GM19193 (cell line): ENCODE results near the gene SHISA8.

Source experiments
- POLR2A ChIP-seq: IDR thresholded peaks from 4 replicates; pipeline ENCODE4 v1.6.1; 2011; ENCODE audit not compliant: insufficient read depth, insufficient read length; ENCODE audit errors: extremely low read depth

The SHISA8 gene

GRCh38 chr22:41915035-41915785 is at the start of gene SHISA8:
Gene SHISA8 (minus strand): TSS chr22:41915074. CDS start chr22:41914667, 407 bp downstream.
- TF ChIP-seq POLR2A = peak; percentile 6

- TF ChIP-seq POLR2A = no peak
Observed at GRCh38 chr22:41964112-41964491, 49.2 kb upstream of the SHISA8 start.

GRCh38 chr22:41963453-41964111 is 48.7 kb upstream of the SHISA8 start:
- no peak for TF ChIP-seq POLR2A

GRCh38 chr22:41957941-41958556 is 43.2 kb upstream of the SHISA8 start:
- no peak for TF ChIP-seq POLR2A

GRCh38 chr22:41952713-41953112 is 37.8 kb upstream of the SHISA8 start:
- TF ChIP-seq POLR2A = no peak

GRCh38 chr22:41951898-41952474 is 37.1 kb upstream of the SHISA8 start, which contains the start of gene SMIM45:
Gene SMIM45 (plus strand): TSS chr22:41952150.
- TF ChIP-seq POLR2A = no peak

GRCh38 chr22:41949297-41949965 is 34.6 kb upstream of the SHISA8 start:
- peak; percentile 44 for TF ChIP-seq POLR2A

- TF ChIP-seq POLR2A = no peak
Observed at GRCh38 chr22:41948142-41948541, 33.3 kb upstream of the SHISA8 start.

- TF ChIP-seq POLR2A = no peak
Observed at GRCh38 chr22:41947424-41948080, 32.7 kb upstream of the SHISA8 start.

- TF ChIP-seq POLR2A = peak; percentile 78
Observed at GRCh38 chr22:41946629-41947423, 32.0 kb upstream of the SHISA8 start, which contains the start of gene CENPM. Gene CENPM (minus strand): TSS chr22:41947152. CDS start chr22:41947076, 76 bp downstream.

- TF ChIP-seq POLR2A = no peak
Observed at GRCh38 chr22:41943661-41944209, 28.9 kb upstream of the SHISA8 start.

GRCh38 chr22:41940832-41941765 is 26.2 kb upstream of the SHISA8 start:
- TF ChIP-seq POLR2A = no peak
